Neural cell (in vitro differentiated cells): ENCODE measurements around the gene SLMAP. TPM values are rescaled to one million over a fixed set of nuclear protein-coding genes. Genes with fewer than 3 reads are reported as not detected.

Source experiments
- H2AFZ ChIP-seq: fragments of 200-600, 300-800 bp; sonication (generic), shearing (Covaris generic); 2 replicates; pipeline ENCODE4 v1.6.0; 2014; ENCODE audit warnings: low read depth, mild to moderate bottlenecking, antibody characterized with exemption, low read length, moderate library complexity
- H3F3A ChIP-seq: fragments of 200-600 bp; shearing (Covaris generic); 2 replicates; pipeline ENCODE4 v1.6.1; 2016; ENCODE audit warnings: mild to moderate bottlenecking, moderate library complexity, mixed read lengths, antibody characterized with exemption, low read length; ENCODE audit not compliant: insufficient read depth, poor library complexity, severe bottlenecking
- H3K27ac ChIP-seq: fragments of 200-600, 300-800 bp; sonication (generic), shearing (Covaris generic); 2 replicates; pipeline ENCODE4 v1.5.1; 2014; ENCODE audit warnings: mild to moderate bottlenecking, low read length, moderate library complexity
- H3K27me3 ChIP-seq: fragments of 300-800, 200-600 bp; sonication (generic), shearing (Covaris generic); 2 replicates; pipeline ENCODE4 v1.6.0; 2014; ENCODE audit warnings: mild to moderate bottlenecking, low read depth, low read length, moderate library complexity; ENCODE audit not compliant: insufficient read depth
- H3K36me3 ChIP-seq: fragments of 300-800, 200-600 bp; sonication (generic), shearing (Covaris generic); 2 replicates; pipeline ENCODE4 v1.5.1; 2014; ENCODE audit warnings: mild to moderate bottlenecking, antibody characterized with exemption, low read length, moderate library complexity; ENCODE audit not compliant: insufficient read depth
- H3K4me2 ChIP-seq: fragments of 300-800, 200-600 bp; sonication (generic), shearing (Covaris generic); 2 replicates; pipeline ENCODE4 v1.6.0; 2014; ENCODE audit warnings: mild to moderate bottlenecking, low read length
- H3K4me3 ChIP-seq: fragments of 300-800, 200-600 bp; sonication (generic), shearing (Covaris generic); 2 replicates; pipeline ENCODE4 v1.5.1; 2014; ENCODE audit warnings: mild to moderate bottlenecking, low read length, moderate library complexity
- H3K79me2 ChIP-seq: fragments of 200-600 bp; shearing (Covaris generic); replicated peaks from 2 replicates; pipeline ENCODE4 v1.6.0; 2014; ENCODE audit warnings: mild to moderate bottlenecking, low read length, moderate library complexity; ENCODE audit not compliant: insufficient read depth
- H3K9ac ChIP-seq: fragments of 300-800, 200-600 bp; sonication (generic), shearing (Covaris generic); 2 replicates; pipeline ENCODE4 v1.6.1; 2016; ENCODE audit warnings: mild to moderate bottlenecking, low read length, mixed read lengths
- H3K9me2 ChIP-seq: fragments of 200-600 bp; shearing (Covaris generic); 2 replicates; pipeline ENCODE4 v1.6.1; 2016; ENCODE audit warnings: mild to moderate bottlenecking, low read length, mixed read lengths; ENCODE audit not compliant: insufficient read depth
- H3K9me3 ChIP-seq: fragments of 200-600, 300-800 bp; sonication (generic), shearing (Covaris generic); 2 replicates; pipeline ENCODE4 v1.6.1; 2016; ENCODE audit warnings: mild to moderate bottlenecking, mixed run types, low read length, moderate library complexity, mixed read lengths
- H4K20me1 ChIP-seq: fragments of 200-600 bp; shearing (Covaris generic); 2 replicates; pipeline ENCODE4 v1.6.1; 2016; ENCODE audit warnings: mild to moderate bottlenecking, mixed run types; ENCODE audit not compliant: insufficient read depth
- CTCF ChIP-seq: fragments of 450-650 bp; IDR thresholded peaks from 2 replicates; pipeline ENCODE4 v1.5.1; 2014; ENCODE audit warnings: antibody characterized with exemption, mild to moderate bottlenecking, moderate library complexity; ENCODE audit not compliant: poor library complexity, severe bottlenecking
- EP300 ChIP-seq: fragments of 450-650 bp; conservative IDR thresholded peaks from 2 replicates; pipeline ENCODE4 v1.6.1; 2014; ENCODE audit warnings: antibody characterized with exemption, mild to moderate bottlenecking, moderate library complexity; ENCODE audit not compliant: poor library complexity, severe bottlenecking
- MXI1 ChIP-seq: fragments of 450-650 bp; conservative IDR thresholded peaks from 2 replicates; pipeline ENCODE4 v1.6.1; 2014; ENCODE audit warnings: antibody characterized with exemption, mild to moderate bottlenecking; ENCODE audit not compliant: poor library complexity, severe bottlenecking
- POLR2AphosphoS5 ChIP-seq: IDR thresholded peaks from 2 replicates; pipeline ENCODE4 v1.6.1; 2012
- RAD21 ChIP-seq: fragments of 450-650 bp; conservative IDR thresholded peaks from 2 replicates; pipeline ENCODE4 v1.6.1; 2014; ENCODE audit warnings: antibody characterized with exemption, mild to moderate bottlenecking, moderate library complexity
- SMC3 ChIP-seq: fragments of 450-650 bp; conservative IDR thresholded peaks from 2 replicates; pipeline ENCODE4 v1.6.1; 2014; ENCODE audit warnings: antibody characterized with exemption, mild to moderate bottlenecking, moderate library complexity; ENCODE audit not compliant: poor library complexity
- TAF1 ChIP-seq: IDR thresholded peaks from 2 replicates; pipeline ENCODE4 v1.6.1; 2012; ENCODE audit warnings: low read depth
- polyA minus RNA-seq: library from RNA; depleted of rRNA, polyadenylated mRNA; stranded (reverse); fragments of >200 nt; gene quantifications from 2 replicates; pipeline ENCODE4 v1.2.3, GENCODE V29; 2014
- polyA plus RNA-seq: library from polyadenylated mRNA; depleted of rRNA; stranded (reverse); fragments of >200 nt; gene quantifications from 2 replicates; pipeline ENCODE4 v1.2.3, GENCODE V29; 2014
- TF ChIP-seq, protein P1 (sequence below): IDR thresholded peaks from 2 replicates; pipeline ENCODE4 v1.6.1; 2012; ENCODE audit warnings: borderline replicate concordance

Gene SLMAP, protein sequence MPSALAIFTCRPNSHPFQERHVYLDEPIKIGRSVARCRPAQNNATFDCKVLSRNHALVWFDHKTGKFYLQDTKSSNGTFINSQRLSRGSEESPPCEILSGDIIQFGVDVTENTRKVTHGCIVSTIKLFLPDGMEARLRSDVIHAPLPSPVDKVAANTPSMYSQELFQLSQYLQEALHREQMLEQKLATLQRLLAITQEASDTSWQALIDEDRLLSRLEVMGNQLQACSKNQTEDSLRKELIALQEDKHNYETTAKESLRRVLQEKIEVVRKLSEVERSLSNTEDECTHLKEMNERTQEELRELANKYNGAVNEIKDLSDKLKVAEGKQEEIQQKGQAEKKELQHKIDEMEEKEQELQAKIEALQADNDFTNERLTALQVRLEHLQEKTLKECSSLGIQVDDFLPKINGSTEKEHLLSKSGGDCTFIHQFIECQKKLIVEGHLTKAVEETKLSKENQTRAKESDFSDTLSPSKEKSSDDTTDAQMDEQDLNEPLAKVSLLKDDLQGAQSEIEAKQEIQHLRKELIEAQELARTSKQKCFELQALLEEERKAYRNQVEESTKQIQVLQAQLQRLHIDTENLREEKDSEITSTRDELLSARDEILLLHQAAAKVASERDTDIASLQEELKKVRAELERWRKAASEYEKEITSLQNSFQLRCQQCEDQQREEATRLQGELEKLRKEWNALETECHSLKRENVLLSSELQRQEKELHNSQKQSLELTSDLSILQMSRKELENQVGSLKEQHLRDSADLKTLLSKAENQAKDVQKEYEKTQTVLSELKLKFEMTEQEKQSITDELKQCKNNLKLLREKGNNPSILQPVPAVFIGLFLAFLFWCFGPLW
- polyA plus RNA-seq (28.2 and 42.1 TPM in 2 replicates), polyA minus RNA-seq (59.6 and 69.1 TPM in 2 replicates)

- Histone ChIP-seq H3K4me2 (peak within 1 kb of the TSS; percentile 97), H3K27me3 (no peaks in the 10 kb centered on the region), H2AFZ (peak within 1 kb of the TSS; percentile 80), H3K9ac (peak within 1 kb of the TSS; percentile 86), H3K9me2 (no peaks in the 10 kb centered on the region), H4K20me1 (peaks cover 7% of the 10 kb centered on the region), H3K79me2 (peaks cover 35% of the 10 kb centered on the region), H3K9me3 (no peaks in the 10 kb centered on the region), H3F3A (no peaks in the 10 kb centered on the region), H3K27ac (peak within 1 kb of the TSS; percentile 75), H3K4me3 (peak within 1 kb of the TSS; percentile 96), H3K36me3 (no peaks in the 10 kb centered on the region)
- TF ChIP-seq TAF1: peak; percentile 93
- TF ChIP-seq, protein P1, sequence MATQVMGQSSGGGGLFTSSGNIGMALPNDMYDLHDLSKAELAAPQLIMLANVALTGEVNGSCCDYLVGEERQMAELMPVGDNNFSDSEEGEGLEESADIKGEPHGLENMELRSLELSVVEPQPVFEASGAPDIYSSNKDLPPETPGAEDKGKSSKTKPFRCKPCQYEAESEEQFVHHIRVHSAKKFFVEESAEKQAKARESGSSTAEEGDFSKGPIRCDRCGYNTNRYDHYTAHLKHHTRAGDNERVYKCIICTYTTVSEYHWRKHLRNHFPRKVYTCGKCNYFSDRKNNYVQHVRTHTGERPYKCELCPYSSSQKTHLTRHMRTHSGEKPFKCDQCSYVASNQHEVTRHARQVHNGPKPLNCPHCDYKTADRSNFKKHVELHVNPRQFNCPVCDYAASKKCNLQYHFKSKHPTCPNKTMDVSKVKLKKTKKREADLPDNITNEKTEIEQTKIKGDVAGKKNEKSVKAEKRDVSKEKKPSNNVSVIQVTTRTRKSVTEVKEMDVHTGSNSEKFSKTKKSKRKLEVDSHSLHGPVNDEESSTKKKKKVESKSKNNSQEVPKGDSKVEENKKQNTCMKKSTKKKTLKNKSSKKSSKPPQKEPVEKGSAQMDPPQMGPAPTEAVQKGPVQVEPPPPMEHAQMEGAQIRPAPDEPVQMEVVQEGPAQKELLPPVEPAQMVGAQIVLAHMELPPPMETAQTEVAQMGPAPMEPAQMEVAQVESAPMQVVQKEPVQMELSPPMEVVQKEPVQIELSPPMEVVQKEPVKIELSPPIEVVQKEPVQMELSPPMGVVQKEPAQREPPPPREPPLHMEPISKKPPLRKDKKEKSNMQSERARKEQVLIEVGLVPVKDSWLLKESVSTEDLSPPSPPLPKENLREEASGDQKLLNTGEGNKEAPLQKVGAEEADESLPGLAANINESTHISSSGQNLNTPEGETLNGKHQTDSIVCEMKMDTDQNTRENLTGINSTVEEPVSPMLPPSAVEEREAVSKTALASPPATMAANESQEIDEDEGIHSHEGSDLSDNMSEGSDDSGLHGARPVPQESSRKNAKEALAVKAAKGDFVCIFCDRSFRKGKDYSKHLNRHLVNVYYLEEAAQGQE: peak; percentile 84
- no peak for TF ChIP-seq SMC3
- TF ChIP-seq MXI1: peak; percentile 61
- TF ChIP-seq RAD21: no peak
- TF ChIP-seq POLR2AphosphoS5: peak; percentile 94
- peak; percentile 11 for TF ChIP-seq CTCF
- peak; percentile 35 for TF ChIP-seq EP300
Observed at GRCh38 chr3:57755741-57756527, at the start of gene SLMAP. Gene SLMAP (plus strand): TSS chr3:57756309. CDS start chr3:57757652, 1,343 bp downstream.

DNA sequence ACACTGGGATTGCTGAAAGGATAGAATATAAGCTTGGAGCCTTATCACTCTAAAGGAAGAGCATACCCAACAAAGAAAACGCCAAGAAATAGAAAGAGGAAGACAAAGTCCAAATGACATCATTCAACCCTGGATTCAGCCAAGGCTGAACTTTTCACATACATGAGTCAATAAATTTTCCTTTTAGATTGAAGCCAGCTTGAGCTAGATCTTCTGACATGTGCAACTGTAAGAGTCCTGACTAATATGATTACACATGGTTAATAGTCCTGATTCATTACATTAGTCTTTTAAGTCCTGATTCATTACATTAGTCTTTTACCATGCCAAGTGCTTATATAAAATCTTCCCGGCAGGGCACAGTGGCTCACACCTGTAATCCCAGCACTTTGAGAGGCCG is 49.6 kb upstream of the SLMAP start:
- H3K27ac ChIP-seq: no peak overlapping the region
- H3K36me3 ChIP-seq: no peaks in the 10 kb centered on the region
- no peaks in the 10 kb centered on the region for H3K79me2 ChIP-seq
- no peaks in the 10 kb centered on the region for H3K27me3 ChIP-seq
- H3K9me3 ChIP-seq: no peaks in the 10 kb centered on the region
- no peaks in the 10 kb centered on the region for H3K9me2 ChIP-seq
- no peaks in the 10 kb centered on the region for H4K20me1 ChIP-seq
- no peak overlapping the region for H2AFZ ChIP-seq
- H3K4me3 ChIP-seq: no peak overlapping the region
- no peak overlapping the region for H3K9ac ChIP-seq
- no peak overlapping the region for H3K4me2 ChIP-seq
- H3F3A ChIP-seq: no peaks in the 10 kb centered on the region
- TF ChIP-seq EP300: no peak
- TF ChIP-seq CTCF: no peak
